PC-9 (cell line): Measurements from ENCODE around the gene IL31. TPM values are rescaled to one million over a fixed set of nuclear protein-coding genes. Genes with fewer than 3 reads are reported as not detected.

Experiments
- BruUV-seq: library from RNA; stranded (reverse); fragments of 400-500 nt; replicated peaks from 2 replicates; lab custom pipeline; 2021; lab: Mats Ljungman, UMichigan
- CTCF ChIA-PET: fragments of 300-600 bp; sonication (Branson Sonifier 250); formaldehyde crosslinking; loops from one replicate; lab custom pipeline; 2022; ENCODE audit warnings: antibody characterized with exemption; lab: Charles Lee
- POLR2A ChIA-PET: fragments of 300-600 bp; sonication (Branson Sonifier 250); formaldehyde crosslinking; loops from one replicate; lab custom pipeline; 2022; ENCODE audit warnings: antibody characterized with exemption; ENCODE audit not compliant: unreplicated experiment; lab: Charles Lee
- DNase-seq, 2 experiments: peaks; one replicate each; pipeline versions ENCODE4 v3.0.0 to v3.0.0-alpha.2; 2015 to 2022; ENCODE audit warnings: mixed read lengths in 1 of 2
- H2AFZ ChIP-seq: fragments of 200-600 bp; sonication (generic); 2 replicates; pipeline ENCODE4 v1.8.1; 2017; ENCODE audit warnings: antibody characterized with exemption
- H3F3A ChIP-seq: fragments of 200-600 bp; sonication (generic); 2 replicates; pipeline ENCODE4 v1.8.1; 2017; ENCODE audit warnings: antibody characterized with exemption, mild to moderate bottlenecking, low read depth; ENCODE audit not compliant: insufficient read depth
- H3K27ac ChIP-seq: fragments of 200-600 bp; sonication (generic); 2 replicates; pipeline ENCODE4 v1.6.1; 2016; ENCODE audit warnings: mixed run types
- H3K27me3 ChIP-seq: fragments of 200-600 bp; sonication (generic); 2 replicates; pipeline ENCODE4 v1.6.1; 2016; ENCODE audit warnings: low read depth, mixed run types; ENCODE audit not compliant: insufficient read depth
- H3K36me3 ChIP-seq: fragments of 200-600 bp; sonication (generic); 2 replicates; pipeline ENCODE4 v1.6.1; 2016; ENCODE audit warnings: low read depth, mixed run types
- H3K4me1 ChIP-seq: fragments of 200-600 bp; sonication (generic); replicated peaks from 2 replicates; pipeline ENCODE4 v1.6.1; 2016; ENCODE audit warnings: mixed run types; ENCODE audit not compliant: insufficient read depth
- H3K4me2 ChIP-seq: fragments of 200-600 bp; sonication (generic); 2 replicates; pipeline ENCODE4 v1.6.1; 2017; ENCODE audit warnings: mixed run types
- H3K4me3 ChIP-seq: fragments of 200-600 bp; sonication (generic); 2 replicates; pipeline ENCODE4 v1.6.1; 2016; ENCODE audit warnings: mixed run types
- H3K79me2 ChIP-seq: fragments of 200-600 bp; sonication (generic); 2 replicates; pipeline ENCODE4 v1.6.1; 2017; ENCODE audit warnings: low read depth, mixed run types
- H3K9me2 ChIP-seq: fragments of 200-600 bp; sonication (generic); 2 replicates; pipeline ENCODE4 v1.8.1; 2017; ENCODE audit warnings: mild to moderate bottlenecking; ENCODE audit not compliant: insufficient read depth
- H3K9me3 ChIP-seq: fragments of 200-600 bp; sonication (generic); 2 replicates; pipeline ENCODE4 v1.8.1; 2016; ENCODE audit warnings: low read depth; ENCODE audit not compliant: insufficient read depth
- H4K20me1 ChIP-seq: fragments of 200-600 bp; sonication (generic); 2 replicates; pipeline ENCODE4 v1.8.1; 2017; ENCODE audit not compliant: insufficient read depth
- EZH2 ChIP-seq: fragments of 200-600 bp; sonication (generic); IDR thresholded peaks from 2 replicates; pipeline ENCODE4 v1.8.0; 2017; ENCODE audit warnings: antibody characterized with exemption, low read depth
- intact Hi-C: fragments of 100-400 bp; cut with micrococcal nuclease; formaldehyde crosslinking; loops from one replicate; pipeline ENCODE4 v1.10.0; 2022; ENCODE audit not compliant: unreplicated experiment
- total RNA-seq: library from RNA; stranded (reverse); gene quantifications from 2 replicates; pipeline ENCODE4 v1.2.3, GENCODE V29; 2021
- TF ChIP-seq, protein P1 (sequence below): fragments of 200-600 bp; sonication (generic); conservative IDR thresholded peaks from 2 replicates; pipeline ENCODE4 v1.6.1; 2017; ENCODE audit warnings: mixed run types, antibody characterized with exemption, mild to moderate bottlenecking, moderate library complexity

The IL31 gene
- total RNA-seq, 1 experiment from 2014 or later, result not detected

DNA sequence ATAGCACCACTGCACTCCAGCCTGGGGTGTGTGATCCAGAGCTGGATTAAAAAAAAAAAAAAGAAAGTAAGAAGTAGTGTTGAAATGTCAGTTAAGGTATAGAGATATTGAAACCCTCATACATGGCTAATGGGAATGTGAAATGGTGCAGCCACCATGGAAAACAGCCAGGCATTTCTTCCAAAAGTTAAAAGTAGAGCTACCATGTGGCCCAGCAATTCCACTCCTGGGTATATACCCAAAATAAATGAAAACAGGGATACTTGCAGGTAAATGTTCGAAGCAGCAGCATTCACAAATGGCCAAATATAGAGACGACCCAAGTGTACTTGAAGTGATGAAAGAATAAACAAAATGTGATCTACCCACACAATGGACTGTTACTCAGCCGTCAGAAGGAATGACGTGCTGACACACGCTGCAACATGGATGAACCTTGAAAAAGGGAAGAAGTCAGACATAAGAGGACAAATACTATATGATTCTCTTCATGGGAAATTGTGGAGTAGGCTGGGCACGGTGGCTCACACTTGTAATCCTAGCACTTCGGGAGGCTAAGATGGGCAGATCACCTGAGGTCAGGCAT, 15.2 kb downstream of the IL31 start:
- H3K9me2 ChIP-seq, result no peaks in the 10 kb centered on the region
- CTCF ChIA-PET, result no interaction called here
- no peak overlapping the region for H3K27ac ChIP-seq
- no peak for DNase-seq
- H4K20me1 ChIP-seq, result no peaks in the 10 kb centered on the region
- no peaks in the 10 kb centered on the region for H3K9me3 ChIP-seq
- TF ChIP-seq EZH2, result no peak
- TF ChIP-seq, protein P1, sequence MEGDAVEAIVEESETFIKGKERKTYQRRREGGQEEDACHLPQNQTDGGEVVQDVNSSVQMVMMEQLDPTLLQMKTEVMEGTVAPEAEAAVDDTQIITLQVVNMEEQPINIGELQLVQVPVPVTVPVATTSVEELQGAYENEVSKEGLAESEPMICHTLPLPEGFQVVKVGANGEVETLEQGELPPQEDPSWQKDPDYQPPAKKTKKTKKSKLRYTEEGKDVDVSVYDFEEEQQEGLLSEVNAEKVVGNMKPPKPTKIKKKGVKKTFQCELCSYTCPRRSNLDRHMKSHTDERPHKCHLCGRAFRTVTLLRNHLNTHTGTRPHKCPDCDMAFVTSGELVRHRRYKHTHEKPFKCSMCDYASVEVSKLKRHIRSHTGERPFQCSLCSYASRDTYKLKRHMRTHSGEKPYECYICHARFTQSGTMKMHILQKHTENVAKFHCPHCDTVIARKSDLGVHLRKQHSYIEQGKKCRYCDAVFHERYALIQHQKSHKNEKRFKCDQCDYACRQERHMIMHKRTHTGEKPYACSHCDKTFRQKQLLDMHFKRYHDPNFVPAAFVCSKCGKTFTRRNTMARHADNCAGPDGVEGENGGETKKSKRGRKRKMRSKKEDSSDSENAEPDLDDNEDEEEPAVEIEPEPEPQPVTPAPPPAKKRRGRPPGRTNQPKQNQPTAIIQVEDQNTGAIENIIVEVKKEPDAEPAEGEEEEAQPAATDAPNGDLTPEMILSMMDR, result no peak
- POLR2A ChIA-PET, result no interaction called here
- H3K4me2 ChIP-seq, result no peak overlapping the region
- H3F3A ChIP-seq, result no peaks in the 10 kb centered on the region
- H3K36me3 ChIP-seq, result no peaks in the 10 kb centered on the region
- no peaks in the 10 kb centered on the region for H3K79me2 ChIP-seq
- H3K4me3 ChIP-seq, result no peak overlapping the region
- H2AFZ ChIP-seq, result no peak overlapping the region
- BruUV-seq, result no TSS peak
- no peaks in the 10 kb centered on the region for H3K4me1 ChIP-seq
- H3K27me3 ChIP-seq, result no peaks in the 10 kb centered on the region
- intact Hi-C loops, result no loop called here

DNA sequence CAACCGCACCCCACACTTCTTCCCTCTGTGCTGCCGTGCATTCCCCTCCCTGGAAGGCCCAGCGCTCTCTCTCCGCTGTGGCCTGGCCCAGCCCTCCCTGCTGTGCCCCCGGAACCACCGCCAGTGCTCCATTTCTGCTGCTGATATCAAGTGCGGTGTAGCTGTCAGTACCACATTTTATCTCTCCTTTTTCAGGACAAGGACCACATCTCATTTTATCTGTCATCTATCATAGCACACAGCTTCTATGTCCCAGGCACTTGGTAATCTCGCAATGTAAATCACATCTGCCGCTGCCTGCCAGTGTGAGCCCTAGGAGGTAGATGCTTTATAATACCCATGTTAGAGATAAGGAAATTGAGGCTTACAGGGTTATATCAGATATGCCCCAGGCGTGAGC, 18.3 kb downstream of the IL31 start:
- DNase-seq, result no peak
- no peaks in the 10 kb centered on the region for H3F3A ChIP-seq
- intact Hi-C loops, result no loop called here
- H3K4me1 ChIP-seq, result no peaks in the 10 kb centered on the region
- H3K9me3 ChIP-seq, result no peaks in the 10 kb centered on the region
- no peaks in the 10 kb centered on the region for H3K36me3 ChIP-seq
- no peaks in the 10 kb centered on the region for H3K79me2 ChIP-seq
- TF ChIP-seq, protein P1, result no peak
- no peak for TF ChIP-seq EZH2
- H3K27me3 ChIP-seq, result no peaks in the 10 kb centered on the region
- BruUV-seq, result no TSS peak
- ChIA-PET CTCF (interaction anchor here (0.7 kb wide), 1 partner anchor 727 kb away, joined by 3 read pairs; no protein-coding TSS in a partner anchor), POLR2A (no interaction called here)
- H2AFZ ChIP-seq, result no peak overlapping the region
- no peaks in the 10 kb centered on the region for H4K20me1 ChIP-seq
- no peak overlapping the region for H3K27ac ChIP-seq
- no peak overlapping the region for H3K4me3 ChIP-seq
- H3K4me2 ChIP-seq, result no peak overlapping the region
- no peaks in the 10 kb centered on the region for H3K9me2 ChIP-seq

DNA sequence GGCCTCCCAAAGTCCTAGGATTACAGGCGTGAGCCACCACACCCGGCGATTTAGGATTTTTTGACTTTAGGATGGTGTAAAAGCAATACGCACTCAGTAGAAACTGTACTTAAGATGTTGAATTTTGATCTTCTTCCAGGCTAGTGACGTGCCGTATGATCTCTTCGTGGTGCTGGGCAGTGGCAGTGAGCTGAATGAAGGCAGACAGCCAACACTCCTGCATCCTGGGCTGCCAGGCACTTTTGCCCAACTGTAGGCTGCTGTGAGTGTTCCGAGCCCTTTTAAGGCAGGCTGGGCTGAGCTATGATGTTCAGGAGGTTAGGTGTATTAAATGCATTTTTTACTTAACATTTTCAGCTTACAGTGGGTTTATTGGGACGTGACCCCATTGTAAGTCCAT, 21.3 kb downstream of the IL31 start:
- Histone ChIP-seq H3K27ac (no peak overlapping the region), H4K20me1 (no peaks in the 10 kb centered on the region), H3K4me1 (no peaks in the 10 kb centered on the region), H3K36me3 (no peaks in the 10 kb centered on the region), H2AFZ (no peak overlapping the region), H3K27me3 (no peaks in the 10 kb centered on the region), H3F3A (no peaks in the 10 kb centered on the region), H3K4me2 (no peak overlapping the region), H3K9me3 (no peaks in the 10 kb centered on the region), H3K79me2 (no peaks in the 10 kb centered on the region), H3K4me3 (no peak overlapping the region), H3K9me2 (no peaks in the 10 kb centered on the region)
- no peak for DNase-seq
- no TSS peak for BruUV-seq
- CTCF ChIA-PET, result no interaction called here
- POLR2A ChIA-PET, result no interaction called here
- intact Hi-C loops, result no loop called here
- TF ChIP-seq EZH2, result no peak
- TF ChIP-seq, protein P1, result no peak
